GM19438 (cell line): ENCODE results near the gene CRB1.
A peak's percentile ranks its signal among the peaks of the same experiment; 100 is the strongest.

Experiments
- ATAC-seq: cut with Tn5 transposase; IDR thresholded peaks from one replicate; pipeline ENCODE4 v1.9.1; 2021; ENCODE audit warnings: low read depth; ENCODE audit not compliant: unreplicated experiment

The CRB1 gene

DNA sequence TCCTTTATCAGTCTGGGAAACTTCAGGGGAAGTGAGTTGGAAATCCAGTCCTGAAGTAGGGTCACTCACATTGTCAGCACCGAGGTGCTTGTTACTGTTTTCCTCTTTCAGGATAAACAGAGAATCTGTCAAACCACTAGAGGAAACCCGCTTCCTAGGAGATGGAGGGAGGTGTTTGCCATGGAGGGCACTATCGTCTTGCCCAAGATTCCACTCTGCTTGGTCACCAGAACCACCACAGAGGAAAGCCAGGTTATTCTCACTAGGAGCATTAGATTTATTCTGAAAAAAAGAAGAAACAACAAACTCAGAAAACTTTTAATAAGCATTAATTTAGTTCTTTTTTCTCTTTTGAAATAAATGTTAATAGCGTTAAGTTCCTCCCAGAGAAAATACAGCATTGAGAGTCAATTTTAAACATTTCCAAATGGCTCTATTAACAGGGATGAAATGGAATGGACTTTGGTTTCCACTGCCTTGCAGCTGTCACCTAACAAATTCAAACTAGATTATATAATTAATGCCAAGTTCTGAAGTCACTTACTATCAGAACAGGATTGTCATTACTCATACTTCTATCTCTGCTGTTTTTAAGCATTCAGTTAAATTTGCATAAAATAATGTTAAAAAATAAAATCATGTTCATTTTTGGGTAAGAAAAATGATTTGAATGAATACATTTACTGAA is 242.8 kb downstream of the CRB1 start:
- no peak for ATAC-seq

- ATAC-seq: no peak
Observed at GRCh38 chr1:197515421-197515820, 247.4 kb downstream of the CRB1 start.

DNA sequence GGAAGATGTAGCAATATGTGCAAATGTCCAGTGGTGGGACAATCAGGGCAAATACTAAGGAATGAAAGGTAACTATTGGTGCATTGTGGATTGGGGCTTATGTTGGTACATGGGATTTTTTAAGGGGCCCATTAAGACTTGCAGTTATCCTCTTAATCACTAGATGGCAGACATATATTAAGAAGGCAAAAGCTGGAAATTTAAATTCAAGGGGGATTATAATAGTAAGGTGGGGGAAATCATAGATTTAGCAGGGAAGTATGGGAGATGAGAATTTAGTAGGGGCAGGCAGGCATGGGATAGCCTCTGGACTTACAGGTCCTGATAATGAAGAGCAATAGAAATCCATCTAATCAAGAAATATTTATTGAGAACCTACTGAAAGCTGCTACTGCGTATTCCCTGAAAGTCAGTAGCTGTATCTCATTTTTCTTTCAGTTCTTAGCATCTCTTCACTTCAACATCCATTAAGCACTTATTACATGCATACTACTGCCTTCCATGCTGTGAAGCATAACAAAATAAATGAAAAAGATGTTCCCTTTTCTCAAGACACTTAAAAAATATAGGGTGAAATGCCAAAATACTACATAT is 251.8 kb downstream of the CRB1 start:
- peak; percentile 51 for ATAC-seq

GRCh38 chr1:197521118-197521739 is 253.2 kb downstream of the CRB1 start:
- no peak for ATAC-seq

- no peak for ATAC-seq
Observed at GRCh38 chr1:197526736-197527371, 258.8 kb downstream of the CRB1 start.
